PFSK-1 (cell line): ENCODE results near the gene SP1.
A peak's percentile ranks its signal among the peaks of the same experiment; 100 is the strongest.

Experiments
- POLR2AphosphoS5 ChIP-seq: IDR thresholded peaks from 2 replicates; pipeline ENCODE4 v1.6.1; 2012; ENCODE audit warnings: low read depth, mild to moderate bottlenecking, control low read depth, low read length, moderate library complexity
- REST ChIP-seq, 2 experiments: IDR thresholded peaks; 2 replicates each; pipeline versions ENCODE4 v1.6.1 to v1.8.0; 2011 to 2012; ENCODE audit warnings: low read depth in 2 of 2, low read length in 2 of 2, control low read depth in 1 of 2, inconsistent platforms in 1 of 2, mild to moderate bottlenecking in 1 of 2, moderate library complexity in 1 of 2; ENCODE audit not compliant: insufficient read depth in 1 of 2
- SIN3A ChIP-seq: IDR thresholded peaks from 2 replicates; pipeline ENCODE4 v1.6.1; 2012; ENCODE audit warnings: mild to moderate bottlenecking, low read length, moderate library complexity, borderline replicate concordance; ENCODE audit not compliant: insufficient read depth
- TAF1 ChIP-seq: IDR thresholded peaks from 2 replicates; pipeline ENCODE4 v1.6.1; 2012; ENCODE audit warnings: low read length, control low read depth, borderline replicate concordance; ENCODE audit not compliant: insufficient read depth

- TF ChIP-seq POLR2AphosphoS5 (peak; percentile 94), REST (IDR thresholded peaks at IDR 0.05; ENCODE audit: insufficient read depth in 1 of 2, low read depth in 2 of 2, low read length in 2 of 2) (no peak), SIN3A (0 out of 2 replicates have a peak, but pooled peaks have one; percentile 18), TAF1 (peak; percentile 85)
Observed at GRCh38 chr12:53379389-53380103, 430 bp upstream of the SP1 start.
